RWPE1 (cell line): ENCODE results near the gene DISC1.

ENCODE experiments used
- CTCF ChIA-PET: fragments of 350-600 bp; sonication (Branson Sonifier 250); formaldehyde crosslinking; extraction: SDS; loops from one replicate; lab custom pipeline; 2021; lab: Yijun Ruan, JAX
- POLR2A ChIA-PET: fragments of 400-600 bp; formaldehyde crosslinking; extraction: SDS; loops from one replicate; lab custom pipeline; 2020; ENCODE audit warnings: antibody characterized with exemption; ENCODE audit not compliant: low non-redundant PET; lab: Yijun Ruan, JAX
- DNase-seq: peaks from one replicate; pipeline ENCODE4 v3.0.0; 2012; ENCODE audit warnings: low spot score
- H3K27ac ChIP-seq: fragments of 450-650 bp; 2 replicates; pipeline ENCODE4 v1.5.1; 2017
- TF ChIP-seq, protein P1 (sequence below): fragments of 450-650 bp; conservative IDR thresholded peaks from 2 replicates; pipeline ENCODE4 v1.5.1; 2017; ENCODE audit warnings: low read depth, mild to moderate bottlenecking

DISC1 gene

DNA sequence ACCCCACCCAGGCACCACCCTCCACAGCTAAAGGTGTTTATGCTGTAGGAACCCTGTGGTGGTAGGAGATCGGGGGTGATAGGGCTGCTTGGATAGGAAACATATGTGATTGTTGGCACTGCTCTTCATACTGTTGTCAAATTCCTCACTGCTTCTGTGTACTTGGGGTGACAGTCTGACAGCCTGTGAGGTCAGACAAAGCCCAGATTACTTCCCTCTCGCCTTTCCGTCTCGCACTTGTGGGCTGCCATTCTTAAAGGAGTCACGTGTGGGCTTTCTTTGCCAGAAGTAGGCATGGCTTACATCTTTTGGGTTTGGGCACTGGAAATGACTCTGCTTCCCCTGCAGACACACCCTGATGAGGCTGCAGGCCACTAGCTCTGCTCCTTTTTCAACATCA lies 363.8 kb downstream of the DISC1 start:
- ChIA-PET POLR2A (no interaction called here), CTCF (no interaction called here)
- no peak overlapping the region for H3K27ac ChIP-seq

DNA sequence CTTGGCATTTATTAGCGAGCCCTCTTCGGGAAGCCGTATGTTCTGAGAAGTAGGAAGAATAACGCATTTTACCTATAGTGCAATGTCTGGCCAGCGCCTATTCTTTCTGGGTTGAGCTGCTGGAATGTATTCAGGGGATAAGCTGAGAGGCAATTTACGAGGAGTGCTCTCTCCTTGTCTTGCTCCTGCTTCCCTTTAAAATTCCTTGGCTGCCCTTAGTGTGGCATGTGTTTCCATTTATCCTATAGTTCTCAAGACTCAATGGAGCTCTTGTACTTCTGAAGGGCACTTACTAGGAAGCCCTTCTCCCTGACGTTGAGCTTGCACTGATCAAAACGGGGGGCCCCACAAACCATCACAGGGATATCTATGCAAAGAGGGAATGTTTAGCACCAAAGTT lies 364.6 kb downstream of the DISC1 start:
- ChIA-PET POLR2A (no interaction called here), CTCF (interaction anchor here (0.5 to 0.7 kb wide), 2 partner anchors 28 to 1491 kb away, joined by 3 read pairs; no protein-coding TSS in a partner anchor)
- no peak for DNase-seq
- no peak overlapping the region for H3K27ac ChIP-seq
- TF ChIP-seq, protein P1, sequence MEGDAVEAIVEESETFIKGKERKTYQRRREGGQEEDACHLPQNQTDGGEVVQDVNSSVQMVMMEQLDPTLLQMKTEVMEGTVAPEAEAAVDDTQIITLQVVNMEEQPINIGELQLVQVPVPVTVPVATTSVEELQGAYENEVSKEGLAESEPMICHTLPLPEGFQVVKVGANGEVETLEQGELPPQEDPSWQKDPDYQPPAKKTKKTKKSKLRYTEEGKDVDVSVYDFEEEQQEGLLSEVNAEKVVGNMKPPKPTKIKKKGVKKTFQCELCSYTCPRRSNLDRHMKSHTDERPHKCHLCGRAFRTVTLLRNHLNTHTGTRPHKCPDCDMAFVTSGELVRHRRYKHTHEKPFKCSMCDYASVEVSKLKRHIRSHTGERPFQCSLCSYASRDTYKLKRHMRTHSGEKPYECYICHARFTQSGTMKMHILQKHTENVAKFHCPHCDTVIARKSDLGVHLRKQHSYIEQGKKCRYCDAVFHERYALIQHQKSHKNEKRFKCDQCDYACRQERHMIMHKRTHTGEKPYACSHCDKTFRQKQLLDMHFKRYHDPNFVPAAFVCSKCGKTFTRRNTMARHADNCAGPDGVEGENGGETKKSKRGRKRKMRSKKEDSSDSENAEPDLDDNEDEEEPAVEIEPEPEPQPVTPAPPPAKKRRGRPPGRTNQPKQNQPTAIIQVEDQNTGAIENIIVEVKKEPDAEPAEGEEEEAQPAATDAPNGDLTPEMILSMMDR = no peak

More for the DNA sequence above, 363.8 kb downstream of the DISC1 start:
- no peak for DNase-seq
- TF ChIP-seq, protein P1 = no peak

DNA sequence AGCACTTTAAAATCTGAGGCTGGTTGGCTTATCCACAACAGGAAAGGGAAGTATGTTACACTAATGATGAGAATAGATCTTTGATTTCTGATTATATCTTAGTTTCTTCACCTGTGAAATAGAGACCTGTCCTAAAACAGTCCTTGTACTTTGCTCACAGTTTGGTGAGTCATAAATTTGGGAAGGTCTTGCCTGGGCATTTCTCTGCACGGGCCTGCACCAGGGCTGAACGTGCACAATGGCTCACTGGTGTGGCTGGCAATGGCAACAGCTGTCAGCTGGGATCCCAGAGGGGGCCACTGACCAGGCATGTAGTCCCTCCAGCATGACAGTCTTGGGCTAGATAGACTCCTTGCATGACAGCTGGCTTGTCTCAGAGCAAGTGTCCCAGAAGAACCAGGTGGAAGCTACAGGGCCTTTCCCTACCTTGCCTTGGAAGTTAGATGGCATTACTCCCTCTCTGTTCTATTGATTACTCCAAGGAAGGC lies 367.4 kb downstream of the DISC1 start:
- DNase-seq = no peak
- peak overlapping the region; percentile 39; the same call in 1 of the 2 replicates for H3K27ac ChIP-seq
- TF ChIP-seq, protein P1 = no peak
- ChIA-PET CTCF (interaction anchor here (0.6 kb wide), 1 partner anchor 273 kb away, joined by 3 read pairs; no protein-coding TSS in a partner anchor), POLR2A (no interaction called here)

DNA sequence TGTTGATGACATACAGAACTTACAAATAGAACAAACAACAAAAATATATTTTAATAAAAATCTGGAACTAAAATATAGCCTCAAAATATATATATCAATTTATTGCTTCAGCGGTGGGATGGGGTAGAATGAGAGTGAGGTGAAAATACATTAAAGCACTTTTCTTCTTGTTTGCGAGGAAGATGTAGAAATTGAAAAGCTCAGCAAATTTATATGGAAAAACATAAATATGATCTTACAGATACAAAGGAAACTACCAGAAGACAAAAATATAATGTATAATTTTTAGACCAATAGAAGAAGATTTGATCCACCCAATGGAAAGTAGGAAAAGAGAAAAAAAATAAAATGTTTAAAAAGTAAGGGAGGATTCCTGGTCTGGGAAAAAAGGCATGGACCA lies 372.2 kb downstream of the DISC1 start:
- TF ChIP-seq, protein P1 = no peak
- DNase-seq = no peak
- ChIA-PET CTCF (no interaction called here), POLR2A (no interaction called here)
- no peak overlapping the region for H3K27ac ChIP-seq

DNA sequence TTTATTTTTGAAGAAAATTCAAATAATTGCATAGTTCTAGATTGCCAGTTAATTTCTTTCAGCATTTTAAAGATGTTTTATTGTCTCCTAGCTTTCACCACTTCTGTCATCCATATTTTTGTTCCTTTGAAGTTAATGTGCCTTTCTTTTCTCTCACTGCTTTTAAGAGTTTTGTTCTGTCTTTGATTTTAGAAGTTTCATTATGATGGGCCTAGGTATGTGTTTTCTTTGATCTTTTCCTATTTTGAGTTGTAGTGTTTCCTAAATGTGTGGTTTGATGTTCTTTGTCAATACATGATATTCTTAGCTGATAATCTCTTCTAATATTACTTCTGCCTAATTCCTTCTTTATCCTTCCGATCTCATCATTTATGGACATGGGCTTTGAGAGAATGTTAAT lies 378.7 kb downstream of the DISC1 start:
- CTCF ChIA-PET = no interaction called here
- TF ChIP-seq, protein P1 = no peak
- POLR2A ChIA-PET = interaction anchor here (0.7 kb wide), 1 partner anchor 436 kb away, joined by 4 read pairs; no protein-coding TSS in a partner anchor
- H3K27ac ChIP-seq = no peak overlapping the region
- DNase-seq = no peak

DNA sequence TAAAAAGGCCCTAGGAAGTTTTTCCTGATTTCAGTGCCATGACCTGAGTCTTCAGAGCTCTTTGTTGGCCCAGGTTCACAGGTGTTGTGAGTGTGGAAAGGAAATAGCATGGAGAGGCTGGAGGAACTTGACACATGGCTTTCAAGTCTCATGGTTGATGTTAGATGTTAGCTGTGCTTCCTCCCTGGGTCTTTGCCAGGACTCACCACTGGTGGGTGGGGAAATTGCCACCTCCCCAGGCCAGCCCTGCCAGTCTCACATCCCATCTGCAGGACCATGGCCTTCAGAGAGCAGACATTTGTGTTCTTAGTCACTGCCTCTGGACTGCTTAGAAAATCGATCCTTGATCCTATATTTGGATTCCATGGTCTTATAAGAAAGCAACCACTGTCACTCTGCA lies 383.2 kb downstream of the DISC1 start:
- no peak for DNase-seq
- H3K27ac ChIP-seq = no peak overlapping the region
- ChIA-PET CTCF (interaction anchor here (0.6 kb wide), 1 partner anchor 268 kb away, joined by 3 read pairs; no protein-coding TSS in a partner anchor), POLR2A (no interaction called here)
- TF ChIP-seq, protein P1 = no peak
